Measurements from ENCODE around the gene IL18R1.

IL18R1 gene

DNA sequence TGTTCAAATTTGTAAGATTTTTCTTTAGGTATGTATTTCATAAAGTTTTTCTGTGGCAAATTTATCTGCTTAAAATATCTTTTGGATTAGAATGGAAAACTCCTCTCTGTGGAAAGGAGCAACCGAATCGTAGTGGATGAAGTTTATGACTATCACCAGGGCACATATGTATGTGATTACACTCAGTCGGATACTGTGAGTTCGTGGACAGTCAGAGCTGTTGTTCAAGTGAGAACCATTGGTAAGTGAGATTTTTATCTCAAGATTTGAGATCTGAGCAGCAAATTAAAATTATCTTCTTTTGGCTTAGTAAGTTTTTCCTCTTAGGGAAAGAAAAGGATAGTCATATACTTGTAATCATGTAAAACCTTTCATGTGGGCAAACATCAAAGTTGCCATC lies 81.5 kb downstream of the IL18R1 start:
- TF ChIP-seq, protein P1, sequence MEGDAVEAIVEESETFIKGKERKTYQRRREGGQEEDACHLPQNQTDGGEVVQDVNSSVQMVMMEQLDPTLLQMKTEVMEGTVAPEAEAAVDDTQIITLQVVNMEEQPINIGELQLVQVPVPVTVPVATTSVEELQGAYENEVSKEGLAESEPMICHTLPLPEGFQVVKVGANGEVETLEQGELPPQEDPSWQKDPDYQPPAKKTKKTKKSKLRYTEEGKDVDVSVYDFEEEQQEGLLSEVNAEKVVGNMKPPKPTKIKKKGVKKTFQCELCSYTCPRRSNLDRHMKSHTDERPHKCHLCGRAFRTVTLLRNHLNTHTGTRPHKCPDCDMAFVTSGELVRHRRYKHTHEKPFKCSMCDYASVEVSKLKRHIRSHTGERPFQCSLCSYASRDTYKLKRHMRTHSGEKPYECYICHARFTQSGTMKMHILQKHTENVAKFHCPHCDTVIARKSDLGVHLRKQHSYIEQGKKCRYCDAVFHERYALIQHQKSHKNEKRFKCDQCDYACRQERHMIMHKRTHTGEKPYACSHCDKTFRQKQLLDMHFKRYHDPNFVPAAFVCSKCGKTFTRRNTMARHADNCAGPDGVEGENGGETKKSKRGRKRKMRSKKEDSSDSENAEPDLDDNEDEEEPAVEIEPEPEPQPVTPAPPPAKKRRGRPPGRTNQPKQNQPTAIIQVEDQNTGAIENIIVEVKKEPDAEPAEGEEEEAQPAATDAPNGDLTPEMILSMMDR (IDR thresholded peaks at IDR 0.05; ENCODE audit: low read length): no peak
- TF ChIP-seq EZH2 (optimal IDR thresholded peaks at IDR 0.05; ENCODE audit: low read depth, low read length) (no peak), EZH2phosphoT487 (IDR thresholded peaks at IDR 0.05; ENCODE audit: low read length) (no peak)
- no peak overlapping the region for H2AFZ ChIP-seq (ENCODE audit: low read length)
- no peaks in the 10 kb centered on the region for H3K27me3 ChIP-seq (replicated peaks; ENCODE audit: insufficient read depth, low read length)
- no peaks in the 10 kb centered on the region for H3F3A ChIP-seq (ENCODE audit: insufficient read depth, low read length)
- no peaks in the 10 kb centered on the region for H3K4me1 ChIP-seq (ENCODE audit: low read length)
- H3K9ac ChIP-seq (ENCODE audit: low read length): no peak overlapping the region
- no peak overlapping the region for H3K4me2 ChIP-seq (ENCODE audit: low read depth, low read length)
- H4K20me1 ChIP-seq (ENCODE audit: insufficient read depth, low read length): no peaks in the 10 kb centered on the region
- H3K36me3 ChIP-seq (replicated peaks; ENCODE audit: insufficient read depth, low read length): no peaks in the 10 kb centered on the region
- H3K9me3 ChIP-seq (replicated peaks; ENCODE audit: insufficient read depth, low read length): no peaks in the 10 kb centered on the region
- DNase-seq: no peak
- no peaks in the 10 kb centered on the region for H3K9me2 ChIP-seq (replicated peaks; ENCODE audit: insufficient read depth, low read length)
- no peak overlapping the region for H3K27ac ChIP-seq (ENCODE audit: low read length)
- no peaks in the 10 kb centered on the region for H3K79me2 ChIP-seq (ENCODE audit: low read length)
- H3K4me3 ChIP-seq (ENCODE audit: low read length): no peak overlapping the region

DNA sequence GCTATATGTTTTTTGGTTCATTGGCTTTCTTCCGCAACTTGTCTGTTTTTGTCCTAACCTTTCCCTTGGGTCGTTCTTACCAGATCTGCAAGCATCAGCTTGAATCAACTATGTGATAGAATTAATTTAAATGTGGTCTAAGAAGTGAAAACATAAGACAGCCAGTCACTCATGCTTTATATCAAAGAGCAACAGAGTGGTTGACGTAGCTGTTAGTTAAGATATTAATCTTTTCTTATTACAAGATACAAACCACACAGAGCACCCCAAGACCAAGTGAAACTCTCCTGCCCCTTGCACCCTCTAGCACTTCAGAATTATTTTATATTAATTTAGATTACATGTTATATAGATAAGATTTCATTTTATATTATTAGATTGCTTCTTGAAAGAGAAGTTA lies 82.5 kb downstream of the IL18R1 start:
- H3K27ac ChIP-seq (ENCODE audit: low read length): no peak overlapping the region
- no peaks in the 10 kb centered on the region for H3K79me2 ChIP-seq (ENCODE audit: low read length)
- no peak overlapping the region for H3K4me2 ChIP-seq (ENCODE audit: low read depth, low read length)
- H3K4me1 ChIP-seq (ENCODE audit: low read length): no peaks in the 10 kb centered on the region
- H3K36me3 ChIP-seq (replicated peaks; ENCODE audit: insufficient read depth, low read length): no peaks in the 10 kb centered on the region
- H3K4me3 ChIP-seq (ENCODE audit: low read length): no peak overlapping the region
- TF ChIP-seq EZH2phosphoT487 (IDR thresholded peaks at IDR 0.05; ENCODE audit: low read length): no peak
- TF ChIP-seq EZH2 (optimal IDR thresholded peaks at IDR 0.05; ENCODE audit: low read depth, low read length): no peak
- TF ChIP-seq, protein P1 (IDR thresholded peaks at IDR 0.05; ENCODE audit: low read length): no peak
- H3K27me3 ChIP-seq (replicated peaks; ENCODE audit: insufficient read depth, low read length): no peaks in the 10 kb centered on the region
- H2AFZ ChIP-seq (ENCODE audit: low read length): no peak overlapping the region
- no peaks in the 10 kb centered on the region for H3K9me2 ChIP-seq (replicated peaks; ENCODE audit: insufficient read depth, low read length)
- H4K20me1 ChIP-seq (ENCODE audit: insufficient read depth, low read length): no peaks in the 10 kb centered on the region
- H3F3A ChIP-seq (ENCODE audit: insufficient read depth, low read length): no peaks in the 10 kb centered on the region
- no peak overlapping the region for H3K9ac ChIP-seq (ENCODE audit: low read length)
- no peaks in the 10 kb centered on the region for H3K9me3 ChIP-seq (replicated peaks; ENCODE audit: insufficient read depth, low read length)
- no peak for DNase-seq

DNA sequence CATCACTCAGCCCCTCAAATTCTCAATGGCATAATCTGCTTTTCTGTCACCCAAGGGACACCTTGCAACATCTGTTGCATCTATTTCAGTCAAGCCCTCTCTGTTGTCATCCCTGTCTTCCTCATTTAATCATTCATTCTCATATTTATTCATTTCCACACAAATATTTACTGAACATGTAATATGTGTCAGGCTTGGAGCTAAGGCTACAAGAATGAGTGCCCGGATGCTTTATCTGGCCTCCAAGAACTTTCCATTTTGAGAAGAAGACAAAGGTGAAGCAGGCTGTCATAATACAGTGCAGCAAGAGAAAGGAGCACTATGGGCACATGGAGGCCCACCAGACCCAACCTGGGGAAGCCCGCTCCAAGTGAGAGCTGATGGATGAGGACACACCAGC lies 83.0 kb downstream of the IL18R1 start:
- no peak for TF ChIP-seq EZH2 (optimal IDR thresholded peaks at IDR 0.05; ENCODE audit: low read depth, low read length)
- no peak for TF ChIP-seq EZH2phosphoT487 (IDR thresholded peaks at IDR 0.05; ENCODE audit: low read length)
- TF ChIP-seq, protein P1 (IDR thresholded peaks at IDR 0.05; ENCODE audit: low read length): no peak
- Histone ChIP-seq H3K9me2 (replicated peaks; ENCODE audit: insufficient read depth, low read length) (no peaks in the 10 kb centered on the region), H3F3A (ENCODE audit: insufficient read depth, low read length) (no peaks in the 10 kb centered on the region), H4K20me1 (ENCODE audit: insufficient read depth, low read length) (no peaks in the 10 kb centered on the region), H3K27ac (ENCODE audit: low read length) (no peak overlapping the region), H3K4me2 (ENCODE audit: low read depth, low read length) (no peak overlapping the region), H3K4me1 (ENCODE audit: low read length) (no peaks in the 10 kb centered on the region), H3K4me3 (ENCODE audit: low read length) (no peak overlapping the region), H3K79me2 (ENCODE audit: low read length) (no peaks in the 10 kb centered on the region), H3K9ac (ENCODE audit: low read length) (no peak overlapping the region), H2AFZ (ENCODE audit: low read length) (no peak overlapping the region), H3K36me3 (replicated peaks; ENCODE audit: insufficient read depth, low read length) (no peaks in the 10 kb centered on the region), H3K9me3 (replicated peaks; ENCODE audit: insufficient read depth, low read length) (no peaks in the 10 kb centered on the region), H3K27me3 (replicated peaks; ENCODE audit: insufficient read depth, low read length) (no peaks in the 10 kb centered on the region)
- DNase-seq: no peak

All from MM.1S (cell line).